ENCODE data around the gene CDC42BPB.
"Not testable (repeated sequence)": the region's sequence is repeated elsewhere in the genome, so short reads cannot be mapped to it uniquely, and the experiment has no call there.

CDC42BPB gene

DNA sequence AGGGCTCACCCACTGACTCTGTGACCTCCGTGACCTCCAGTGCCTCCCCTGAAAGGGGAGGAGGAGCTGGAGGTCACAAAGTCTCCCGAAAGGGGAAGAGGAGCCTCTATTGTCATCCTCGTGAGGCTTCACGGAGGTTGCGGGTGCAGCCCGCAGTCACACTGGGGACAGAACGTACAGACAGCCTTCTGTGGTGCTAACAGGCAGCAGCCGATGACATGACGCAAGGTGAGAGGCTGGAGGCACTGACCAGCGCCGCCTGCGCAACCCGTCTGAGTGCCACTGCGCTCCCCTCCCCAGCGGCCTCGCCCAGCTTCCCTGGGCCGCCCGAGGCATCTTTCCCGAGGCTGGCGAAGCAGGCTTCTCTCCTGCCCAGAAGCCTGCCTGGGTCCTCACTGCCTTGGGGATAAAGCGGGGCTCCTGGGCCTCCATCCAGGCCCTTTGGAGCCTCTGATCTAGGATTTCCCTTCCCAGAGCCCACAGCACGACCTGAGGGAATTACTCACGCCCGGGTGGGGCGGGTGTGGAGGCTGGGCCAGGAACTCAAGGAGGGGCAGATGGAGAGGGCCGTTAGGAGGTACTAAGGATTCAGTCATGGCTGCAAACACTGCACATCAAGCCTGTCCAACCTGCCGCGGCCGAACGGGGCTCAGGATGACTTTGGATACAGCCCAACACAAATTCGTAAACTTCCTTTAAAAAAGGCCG lies 14.3 kb upstream of the CDC42BPB start:
- no peak for DNase-seq

DNA sequence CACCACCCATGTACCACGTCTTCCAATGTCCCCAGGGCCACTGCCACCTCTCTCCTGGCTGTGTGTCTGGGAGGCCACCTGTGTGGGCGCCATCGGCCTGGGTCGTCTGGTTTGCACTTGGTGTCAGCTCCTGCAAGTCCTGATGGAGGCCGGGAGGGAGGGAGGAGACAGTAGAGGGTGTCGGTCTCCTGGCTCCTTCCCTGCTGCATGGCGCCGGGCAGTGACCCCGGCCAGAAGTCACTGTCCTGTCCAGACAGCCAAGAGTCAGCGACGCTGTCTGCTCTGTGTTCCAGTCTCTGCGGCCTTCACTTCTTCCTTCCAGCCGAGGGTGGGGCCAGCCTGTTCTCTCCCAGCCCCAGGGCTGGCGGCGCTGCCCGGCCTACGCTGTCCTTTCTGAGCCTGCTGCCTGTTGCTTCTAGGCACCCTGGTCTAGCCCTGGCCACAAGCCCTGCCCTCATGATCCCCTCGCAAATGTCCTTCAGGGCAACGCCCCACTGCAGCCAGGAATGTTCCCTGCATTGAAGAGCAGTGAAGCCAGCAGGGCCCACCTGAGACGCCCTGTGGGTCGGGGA lies 13.7 kb upstream of the CDC42BPB start:
- no peak for DNase-seq

DNA sequence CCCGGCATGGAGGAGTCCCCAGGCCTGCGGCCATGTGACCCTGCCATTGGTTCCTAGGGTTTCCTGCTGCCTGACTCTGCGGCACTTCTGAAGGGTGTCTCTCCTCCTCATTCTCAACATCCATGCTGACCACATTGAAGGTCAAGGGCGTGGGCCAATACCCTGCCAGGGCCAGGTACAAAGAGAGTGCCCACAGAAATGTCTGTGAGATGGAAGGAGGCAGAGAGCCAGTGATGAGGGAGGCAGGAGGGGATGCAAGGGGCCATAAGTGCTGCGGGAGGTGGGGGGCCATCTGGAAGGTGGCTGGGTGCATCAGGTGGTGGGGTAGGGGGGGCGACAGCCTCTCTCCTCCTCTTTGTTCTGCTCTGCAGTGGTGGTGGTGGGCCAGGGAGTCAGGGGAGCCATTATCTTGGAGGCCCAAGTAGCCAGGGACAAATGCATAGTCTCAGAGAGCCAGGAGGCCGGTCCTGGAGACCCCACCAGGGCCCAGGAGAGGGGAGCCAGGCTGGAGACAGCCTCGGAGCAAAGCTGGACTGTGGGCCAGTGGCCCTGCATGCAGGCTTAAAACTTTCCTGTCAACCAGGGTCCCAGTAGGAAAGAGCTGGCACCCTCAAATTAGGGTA lies 13.0 kb upstream of the CDC42BPB start:
- DNase-seq, result no peak

DNA sequence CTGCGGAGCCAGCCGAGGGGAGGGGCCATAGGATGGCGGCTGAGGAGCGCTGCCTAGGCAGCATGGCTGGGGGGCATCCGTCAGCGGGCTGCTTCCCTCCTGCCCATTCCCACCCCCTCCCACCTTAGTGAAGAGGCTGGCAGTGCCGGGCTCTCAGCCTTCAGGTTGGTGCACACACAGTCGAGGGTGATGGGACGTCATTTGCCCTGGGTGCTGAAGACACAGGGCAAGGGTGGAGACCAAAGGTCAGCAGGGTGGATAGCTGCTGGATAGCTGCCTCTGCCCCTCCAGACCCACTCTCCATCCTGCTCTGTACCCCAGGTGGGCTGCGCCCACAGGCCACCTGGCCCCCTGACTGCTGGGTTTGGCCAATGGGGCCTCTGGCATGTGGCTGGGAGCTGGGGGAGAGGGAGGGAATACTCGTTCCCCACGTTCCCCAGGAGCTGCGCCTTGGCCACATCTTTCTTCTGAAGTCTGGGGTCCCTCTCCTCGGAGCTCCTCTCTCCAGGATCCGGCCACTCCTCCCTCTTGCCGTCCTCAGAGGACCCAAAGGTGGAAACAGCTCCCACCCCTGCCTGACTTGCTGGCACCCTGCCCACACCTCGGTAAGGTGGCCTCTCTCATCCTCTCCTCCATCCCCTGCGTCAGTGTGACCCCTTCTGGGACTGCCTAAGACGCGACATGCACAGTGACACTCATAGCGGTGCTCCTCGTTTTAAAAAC lies 11.2 kb upstream of the CDC42BPB start:
- no peak for DNase-seq

DNA sequence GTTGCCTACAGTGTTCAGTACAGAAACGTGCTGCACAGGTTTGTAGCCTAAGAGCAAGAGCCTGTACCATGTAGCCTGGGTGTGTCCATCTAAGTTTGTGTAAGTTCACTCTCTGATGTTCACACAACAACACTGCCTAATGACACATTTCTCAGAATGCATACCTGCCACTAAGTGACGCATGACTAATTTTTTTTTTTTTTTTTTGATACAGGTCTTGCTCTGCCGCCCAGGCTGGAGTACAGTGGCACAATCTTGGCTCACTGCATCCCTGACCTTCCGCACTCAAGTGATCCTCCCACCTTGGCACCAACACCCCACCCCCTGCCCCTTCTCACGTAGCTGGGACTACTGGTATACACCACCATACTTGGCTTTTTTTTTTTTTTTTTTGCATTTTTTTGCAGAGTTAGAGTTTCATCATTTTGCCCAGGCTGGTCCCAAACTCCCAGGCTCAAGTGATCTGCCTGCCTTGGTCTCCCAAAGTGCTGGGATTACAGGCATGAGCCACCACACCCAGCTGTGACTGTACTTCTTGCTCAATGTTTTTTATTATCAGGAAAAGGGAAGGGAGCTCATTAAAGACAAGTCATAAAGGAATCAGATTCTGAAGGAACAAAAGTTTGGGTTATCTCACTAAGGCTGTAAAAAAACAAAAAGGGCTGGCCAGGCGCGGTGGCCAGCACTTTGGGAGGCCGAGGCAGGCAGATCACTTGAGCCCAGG lies 10.0 kb upstream of the CDC42BPB start:
- DNase-seq, result no peak

DNA sequence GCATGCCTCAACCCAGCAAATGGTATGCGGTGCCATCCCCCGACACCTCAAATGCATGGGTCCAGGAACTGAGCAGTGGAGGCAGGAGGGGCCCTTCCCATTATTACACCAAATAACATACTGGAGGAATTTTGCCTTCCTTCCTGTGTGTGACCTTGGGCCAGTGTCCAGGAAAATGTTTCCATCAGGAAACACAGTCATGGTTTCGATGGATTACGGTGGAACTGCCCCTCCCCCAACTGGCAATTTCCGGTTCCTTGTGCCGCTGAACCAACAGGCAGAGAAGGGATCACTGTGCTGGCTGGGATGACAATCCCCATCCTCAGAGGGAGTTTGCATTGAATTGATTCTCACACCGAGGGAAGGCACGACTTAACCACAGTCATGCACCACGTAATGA lies 9.1 kb upstream of the CDC42BPB start:
- DNase-seq, result no peak

DNA sequence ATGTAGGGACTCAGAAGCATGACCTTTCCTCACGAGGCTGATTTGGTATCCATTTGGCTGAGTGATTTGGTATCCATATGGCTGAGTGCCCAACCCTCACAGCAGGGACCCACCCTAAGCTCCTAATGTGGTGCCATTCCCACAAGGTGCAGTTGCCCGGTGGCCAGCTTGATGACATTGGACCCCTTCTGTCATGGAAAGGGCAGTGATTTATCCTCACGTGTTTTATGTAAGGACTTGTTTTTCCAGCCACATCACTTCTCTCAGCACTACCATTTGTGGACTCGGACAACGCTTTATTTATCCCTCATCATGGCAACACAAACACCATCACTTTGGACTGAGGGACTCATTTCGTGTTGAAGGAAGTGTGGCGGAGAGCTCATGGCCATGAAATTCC lies 8.5 kb upstream of the CDC42BPB start:
- no peak for DNase-seq

DNA sequence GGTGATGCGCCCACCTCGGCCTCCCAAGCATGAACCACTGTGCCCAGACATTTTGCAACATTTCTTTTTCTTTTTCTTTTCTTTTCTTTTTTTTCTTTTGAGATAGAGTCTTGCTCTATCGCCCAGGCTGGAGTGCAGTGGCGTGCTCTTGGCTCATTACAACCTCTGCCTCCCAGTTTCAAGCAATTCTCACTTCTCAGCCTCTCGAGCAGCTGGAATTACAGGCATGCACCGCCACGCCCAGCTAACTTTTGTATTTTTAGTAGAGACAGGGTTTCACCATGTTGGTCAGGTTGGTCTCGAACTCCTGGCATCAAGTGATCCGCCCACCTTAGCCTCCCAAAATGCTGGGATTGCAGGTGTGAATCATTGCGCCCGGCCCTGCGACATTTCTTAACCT lies 7.6 kb upstream of the CDC42BPB start:
- DNase-seq, result no peak

DNA sequence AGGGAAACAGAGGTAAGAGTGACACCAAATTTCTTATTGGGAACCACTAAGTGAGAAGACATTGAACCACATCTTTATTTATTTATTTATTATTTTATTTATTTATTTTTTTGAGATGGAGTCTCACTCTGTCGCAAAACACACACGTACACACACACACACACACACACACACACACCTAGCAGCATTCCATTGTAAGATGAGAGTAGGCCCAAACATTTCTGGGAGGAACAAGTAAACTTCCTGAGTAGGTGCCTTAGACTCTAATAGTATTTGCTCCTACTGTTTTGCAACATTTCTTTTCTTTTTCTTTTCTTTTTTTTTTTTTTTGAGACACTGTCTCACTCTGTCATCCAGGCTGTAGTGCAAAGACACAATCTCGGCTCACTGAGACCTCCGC lies 7.1 kb upstream of the CDC42BPB start:
- DNase-seq, result no peak

DNA sequence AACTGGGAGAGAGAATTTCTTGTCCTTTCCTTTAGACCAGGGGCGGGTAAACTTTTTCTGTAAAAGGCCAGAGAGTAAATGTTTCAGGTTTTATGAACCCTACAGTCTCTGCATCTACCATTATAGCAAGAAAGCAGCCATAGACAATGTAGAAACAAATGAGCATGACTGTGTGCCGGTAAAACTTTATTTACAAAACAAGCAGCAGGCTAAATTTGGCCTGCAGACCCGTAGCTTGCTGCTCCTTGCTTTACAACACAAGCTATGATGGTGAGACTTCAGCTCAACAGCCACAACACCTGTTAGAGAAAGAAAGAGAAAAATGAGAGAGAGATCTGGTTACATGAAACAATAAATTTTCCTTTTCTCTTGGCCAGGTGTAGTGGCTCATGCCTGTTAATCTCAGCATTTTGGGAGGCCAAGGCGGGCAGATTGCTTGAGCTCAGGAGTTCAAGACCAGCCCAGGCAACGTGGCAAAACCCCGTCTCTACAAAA lies 4.2 kb upstream of the CDC42BPB start:
- DNase-seq, result no peak

DNA sequence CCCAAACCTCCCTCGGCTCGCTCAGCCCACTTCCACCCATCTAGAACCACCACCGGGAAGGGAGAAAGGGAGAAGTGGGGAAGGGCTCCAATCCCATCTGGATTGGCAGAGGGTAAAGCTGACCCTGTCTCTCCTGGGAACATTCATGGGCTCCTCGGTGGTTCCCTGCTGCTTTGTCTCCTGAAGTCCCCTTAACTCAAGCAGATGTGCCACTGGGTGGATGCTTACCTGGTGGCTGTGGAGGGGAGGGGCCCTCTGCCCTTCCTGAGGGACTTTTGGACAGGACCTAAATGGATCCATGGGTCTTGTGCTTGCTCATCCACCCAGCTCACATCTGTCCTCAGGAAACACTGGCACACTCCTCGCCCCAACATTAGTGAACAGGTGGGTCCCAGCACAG lies 2.2 kb upstream of the CDC42BPB start:
- DNase-seq, result no peak

DNA sequence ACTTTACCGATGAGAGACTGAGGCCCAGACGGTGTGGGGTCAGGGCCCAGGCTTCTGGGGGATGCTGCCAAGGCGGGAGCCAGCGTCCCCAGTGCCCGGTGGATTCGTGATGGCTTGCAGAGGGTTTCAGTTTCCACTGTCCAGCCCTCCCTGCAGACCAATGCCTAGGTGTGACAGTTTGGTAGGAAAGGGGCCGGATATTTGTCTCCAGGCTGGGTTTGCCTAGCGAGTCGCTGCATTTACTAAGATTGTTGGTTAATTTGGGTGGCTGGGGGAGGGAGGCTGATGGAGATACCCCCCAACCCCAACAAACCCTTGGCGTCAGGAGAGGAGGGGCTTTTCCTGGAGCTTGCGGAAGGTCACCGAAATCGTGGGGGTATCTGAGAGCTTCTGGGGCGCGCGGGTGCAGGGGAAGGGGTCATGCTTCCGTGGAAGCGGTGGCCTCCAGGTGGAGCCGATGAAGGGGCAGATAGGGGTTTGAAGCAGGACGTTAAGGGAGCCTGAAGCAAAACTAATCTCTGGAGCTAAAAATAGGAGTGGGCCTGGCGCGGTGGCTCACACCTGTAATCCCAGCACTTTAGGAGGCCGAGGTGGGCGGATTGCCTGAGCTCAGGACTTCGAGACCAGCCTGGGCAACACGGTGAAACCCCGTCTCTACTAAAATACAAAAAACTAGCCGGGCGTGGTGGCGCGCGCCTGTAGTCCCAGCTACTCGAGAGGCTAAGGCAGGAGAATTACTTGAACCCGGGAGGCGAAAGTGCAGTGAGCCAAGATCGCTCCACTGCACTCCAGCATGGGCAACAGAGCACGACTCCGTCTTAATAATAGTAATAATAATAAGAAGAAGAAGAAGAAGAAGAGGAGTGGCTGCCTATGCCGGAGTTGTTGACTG lies 1.1 kb upstream of the CDC42BPB start:
- no peak for DNase-seq

DNA sequence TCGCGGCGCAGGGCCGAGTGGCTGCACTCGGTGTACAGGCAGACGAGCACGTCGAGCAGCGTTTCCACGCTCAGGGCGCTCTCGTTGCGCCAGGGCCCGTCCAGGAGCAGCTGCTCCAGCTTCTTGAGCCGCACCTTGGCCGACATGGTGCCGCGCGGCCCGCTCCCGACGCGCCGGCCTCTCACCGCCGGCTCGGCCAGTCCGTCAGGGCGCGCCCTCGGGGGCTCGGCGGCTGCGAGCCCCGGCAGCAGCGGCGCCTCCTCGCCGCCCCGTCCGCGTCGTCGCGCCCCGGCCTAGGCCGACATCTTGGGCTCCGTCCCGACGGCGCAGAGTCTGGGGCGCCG lies 349 bp downstream of the CDC42BPB start:
- no peak for DNase-seq

DNA sequence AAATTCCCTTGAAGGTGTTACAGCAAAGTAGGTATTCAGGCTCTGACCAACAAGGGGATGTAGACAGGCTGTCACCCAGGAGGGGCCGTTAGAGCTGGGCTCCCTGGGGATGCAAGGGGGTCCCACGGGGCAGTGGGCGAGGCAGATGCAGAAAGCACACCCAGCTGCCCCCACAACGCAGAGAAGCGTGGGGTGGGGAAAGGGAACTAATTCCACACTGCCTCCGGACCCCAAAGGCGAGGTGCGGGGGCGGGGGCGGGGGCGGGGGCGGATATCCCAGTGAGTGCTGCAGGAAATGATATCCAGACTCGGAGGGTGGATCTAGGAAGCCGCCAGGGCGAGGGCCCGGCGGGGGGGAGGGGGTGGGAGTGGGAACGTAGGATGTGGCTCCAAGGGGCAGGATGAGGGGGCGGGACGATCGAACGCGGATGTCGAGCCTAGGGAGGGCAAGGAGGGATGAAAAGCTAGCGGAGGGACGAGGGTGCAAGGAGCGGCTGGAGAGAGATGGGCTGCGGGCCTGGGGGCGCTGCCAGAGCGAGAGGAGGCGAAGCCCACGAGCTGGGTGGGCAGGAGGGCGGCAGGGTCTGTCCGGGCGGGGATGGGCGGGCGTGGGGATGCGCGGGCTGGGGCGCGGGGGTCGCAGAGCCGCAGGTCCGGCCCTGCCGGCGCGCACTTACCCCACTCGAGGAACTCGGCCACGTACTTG lies 874 bp downstream of the CDC42BPB start:
- DNase-seq, result no peak

DNA sequence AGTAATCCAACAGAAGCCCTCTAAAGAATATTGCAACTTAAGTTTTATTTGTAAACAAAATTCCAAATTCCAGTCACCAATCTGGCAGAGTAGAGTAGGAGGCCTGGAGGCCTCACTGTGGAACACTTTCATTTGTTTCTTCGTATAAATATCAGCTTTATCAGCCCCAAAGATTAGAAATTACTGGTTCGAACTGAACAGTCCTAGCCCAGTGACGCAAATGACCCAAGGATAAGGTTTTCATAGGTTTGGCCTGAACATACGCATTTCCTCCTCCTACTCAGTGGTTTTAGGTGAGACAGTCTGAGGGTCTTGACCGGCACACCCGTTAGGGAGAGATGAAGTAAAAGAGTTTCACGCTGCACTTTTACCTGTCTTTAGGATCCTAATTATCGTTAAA lies 1.7 kb downstream of the CDC42BPB start:
- DNase-seq, result no peak

DNA sequence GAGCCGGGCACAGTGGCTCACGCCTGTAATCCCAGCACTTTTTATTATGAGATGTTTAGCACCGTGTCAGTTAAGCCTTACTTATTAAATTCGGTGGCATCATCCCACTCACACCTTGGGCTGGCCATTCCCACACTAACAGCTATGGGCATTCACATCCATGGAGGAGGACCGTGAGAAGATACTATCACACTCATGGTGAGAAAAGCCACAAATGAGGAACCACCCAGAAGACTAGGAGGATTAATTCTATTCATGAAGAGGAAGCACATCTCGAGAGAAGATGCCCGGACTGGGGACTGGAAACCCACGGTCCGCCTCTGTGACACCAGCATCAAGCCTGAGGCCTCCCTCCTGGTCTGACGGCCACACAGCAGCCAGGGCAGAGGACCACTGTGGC lies 4.9 kb downstream of the CDC42BPB start:
- DNase-seq, result no peak

DNA sequence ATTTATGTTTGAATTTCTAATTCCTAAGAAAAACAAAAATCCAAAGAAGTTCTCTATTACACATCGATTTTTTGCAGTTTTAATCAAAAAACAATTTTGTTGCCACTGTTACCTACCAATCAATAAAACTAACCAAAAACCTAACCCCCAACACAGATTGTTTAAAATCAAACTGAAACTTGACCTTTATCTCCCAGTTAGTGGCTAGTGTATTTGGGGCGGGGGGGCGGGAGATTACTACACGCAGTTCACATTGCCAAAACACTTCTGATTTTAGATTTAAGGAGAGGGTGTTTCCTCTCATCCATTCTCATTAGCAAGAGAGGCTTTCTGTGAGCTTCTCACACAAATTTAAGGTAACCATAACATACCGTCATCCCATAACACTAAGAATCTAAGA lies 6.4 kb downstream of the CDC42BPB start:
- no peak for DNase-seq

DNA sequence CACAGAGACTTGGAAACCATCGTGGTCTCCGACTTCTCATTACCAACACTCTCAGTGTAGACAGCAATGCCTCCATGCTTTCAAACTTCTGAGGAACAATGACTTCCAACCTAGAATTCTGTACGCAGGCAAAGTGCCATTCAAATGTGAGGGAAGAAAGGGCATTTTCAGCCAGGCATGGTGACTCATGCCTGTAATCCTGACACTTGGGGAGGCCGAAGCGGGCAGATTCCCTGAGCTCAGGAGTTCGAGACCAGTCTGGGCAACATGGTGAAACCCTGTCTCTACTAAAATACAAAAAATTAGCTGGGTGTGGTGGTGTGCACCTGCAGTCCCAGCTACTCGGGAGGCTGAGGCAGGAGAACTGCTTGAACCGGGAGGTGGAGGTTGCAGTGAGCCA lies 9.9 kb downstream of the CDC42BPB start:
- not testable (repeated sequence) for DNase-seq

DNA sequence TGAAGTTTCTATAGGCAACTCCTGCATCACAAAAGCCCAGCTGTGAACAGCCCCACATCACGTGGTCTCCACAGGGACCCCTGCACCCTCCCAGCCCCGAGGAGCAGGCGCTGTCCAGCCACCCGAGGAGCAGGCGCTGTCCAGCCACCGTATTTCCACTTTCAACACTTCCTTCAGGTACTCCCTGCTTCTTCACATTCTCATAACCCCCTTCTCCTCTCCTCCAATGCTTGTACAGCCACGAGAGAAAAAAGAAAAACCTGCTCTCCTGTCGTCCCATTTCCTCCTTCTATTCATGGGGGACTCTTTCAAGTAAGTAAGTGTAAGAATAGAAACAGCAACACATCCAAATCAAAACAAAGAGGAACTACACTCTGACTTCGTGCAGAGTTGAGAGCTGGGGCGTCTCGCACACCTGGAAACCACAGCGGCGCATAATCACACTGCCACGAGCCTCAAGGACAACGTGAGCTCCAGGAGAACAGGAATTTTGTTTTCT lies 11.9 kb downstream of the CDC42BPB start:
- no peak for DNase-seq

DNA sequence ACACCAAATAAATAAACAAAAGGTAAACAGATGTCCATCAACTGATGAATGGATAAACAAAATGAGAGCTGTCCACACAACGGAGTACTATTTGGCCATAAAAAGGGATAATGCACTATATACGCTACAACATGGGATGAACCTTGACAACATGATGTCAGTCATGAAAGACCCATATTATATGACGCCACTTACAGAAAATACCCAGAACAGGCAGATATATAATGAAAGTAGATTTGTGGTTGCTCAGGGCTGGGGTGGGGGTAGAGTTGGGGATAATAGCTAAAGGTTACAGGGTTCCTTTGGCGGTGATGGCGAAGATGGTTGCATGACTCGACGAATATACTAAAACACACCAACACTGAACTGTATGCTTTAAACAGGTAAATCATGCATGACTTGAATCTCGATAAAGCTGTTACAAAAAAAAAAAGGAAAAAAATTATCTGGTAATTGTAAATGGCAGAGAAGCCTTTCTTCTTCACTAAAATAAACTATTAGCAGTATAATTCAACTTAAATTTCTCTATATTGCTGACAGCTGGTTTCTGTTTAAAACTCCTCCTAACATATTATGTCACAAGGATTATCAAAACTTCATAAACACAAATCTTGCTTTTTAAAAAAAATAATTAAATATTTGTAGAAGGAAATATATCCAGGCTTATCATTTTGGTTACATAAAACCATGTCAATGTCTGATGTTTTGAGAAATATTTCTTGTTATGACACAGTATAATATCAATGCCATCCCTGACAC lies 13.9 kb downstream of the CDC42BPB start:
- DNase-seq, result no peak

DNA sequence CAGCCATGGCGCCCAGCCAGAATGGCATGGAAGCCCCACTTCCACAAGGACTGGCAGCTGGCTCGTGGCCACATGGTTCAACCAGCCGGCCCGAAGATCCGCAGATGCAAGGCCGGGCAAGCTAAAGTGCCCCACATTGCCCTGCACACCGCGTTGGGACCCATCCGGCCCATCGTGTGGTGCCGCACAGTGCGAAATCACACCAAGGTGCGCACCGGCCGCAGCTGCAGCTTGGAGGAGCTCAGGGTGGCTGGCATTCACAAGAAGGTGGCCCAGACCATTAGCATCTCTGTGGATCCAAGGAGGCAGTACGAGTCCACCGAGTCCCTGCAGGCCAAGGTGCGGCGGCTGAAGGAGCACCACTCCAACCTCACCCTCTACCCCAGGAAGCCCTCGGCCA lies 15.9 kb downstream of the CDC42BPB start:
- no peak for DNase-seq
